Muscle layer of duodenum (tissue), 2 donors: Measurements from ENCODE around the gene SPNS2.

Experiments used
- H3K27ac ChIP-seq: one replicate; pipeline ENCODE4 v1.7.0; 2013; ENCODE audit warnings: mild to moderate bottlenecking, low read length
- H3K27me3 ChIP-seq: one replicate; pipeline ENCODE4 v1.7.0; 2013; ENCODE audit warnings: low read depth, mild to moderate bottlenecking, control low read depth, low read length
- H3K36me3 ChIP-seq, 2 donors: one replicate each; pipeline ENCODE4 v1.7.0; 2013; ENCODE audit warnings: low read length in 2 of 2, control low read depth in 1 of 2, mild to moderate bottlenecking in 1 of 2; ENCODE audit not compliant: insufficient read depth in 2 of 2, control insufficient read depth in 1 of 2
- H3K4me1 ChIP-seq, 2 donors: one replicate each; pipeline ENCODE4 v1.7.0; 2013; ENCODE audit warnings: low read length in 2 of 2, mild to moderate bottlenecking in 2 of 2, control low read depth in 1 of 2, moderate library complexity in 1 of 2; ENCODE audit not compliant: insufficient read depth in 2 of 2, control insufficient read depth in 1 of 2
- H3K4me3 ChIP-seq, 2 donors: one replicate each; pipeline ENCODE4 v1.7.0; 2013; ENCODE audit warnings: low read length in 2 of 2, low read depth in 1 of 2, mild to moderate bottlenecking in 1 of 2
- H3K9me3 ChIP-seq, 2 donors: one replicate each; pipeline ENCODE4 v1.7.0; 2013; ENCODE audit warnings: low read length in 2 of 2, control low read depth in 1 of 2, mild to moderate bottlenecking in 1 of 2; ENCODE audit not compliant: control insufficient read depth in 1 of 2
- donor health status: healthy.

The SPNS2 gene

GRCh38 chr17:4474093-4474492 is 24.6 kb upstream of the SPNS2 start:
- no peaks in the 10 kb centered on the region for H3K36me3 ChIP-seq
- no peaks in the 10 kb centered on the region for H3K9me3 ChIP-seq
- no peak overlapping the region for H3K27ac ChIP-seq
- no peaks in the 10 kb centered on the region for H3K4me1 ChIP-seq
- H3K4me3 ChIP-seq = no peak overlapping the region
- no peaks in the 10 kb centered on the region for H3K27me3 ChIP-seq

DNA sequence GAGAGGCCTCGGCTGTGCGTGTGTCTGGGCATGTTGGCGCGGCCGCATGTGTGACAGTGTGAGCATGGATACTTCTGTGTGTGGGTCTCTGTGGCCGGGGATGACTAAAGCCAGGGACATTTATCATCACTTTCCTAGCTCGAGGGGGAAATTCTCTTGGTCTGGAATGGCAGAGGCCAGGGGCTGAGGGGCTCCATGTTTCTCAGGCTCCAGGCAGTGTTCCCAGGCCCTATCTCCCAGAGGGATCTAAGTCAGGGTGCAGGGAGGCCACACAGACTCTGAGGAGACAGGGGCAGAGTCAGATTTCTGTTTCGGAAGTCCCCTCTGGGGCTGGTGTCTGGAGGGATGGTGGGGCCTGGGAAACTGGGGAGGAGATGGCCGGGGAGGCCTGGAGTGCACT is 23.7 kb upstream of the SPNS2 start:
- Histone ChIP-seq H3K9me3 (no peaks in the 10 kb centered on the region), H3K27ac (no peak overlapping the region), H3K36me3 (no peaks in the 10 kb centered on the region), H3K27me3 (no peaks in the 10 kb centered on the region), H3K4me1 (no peaks in the 10 kb centered on the region), H3K4me3 (no peak overlapping the region)

DNA sequence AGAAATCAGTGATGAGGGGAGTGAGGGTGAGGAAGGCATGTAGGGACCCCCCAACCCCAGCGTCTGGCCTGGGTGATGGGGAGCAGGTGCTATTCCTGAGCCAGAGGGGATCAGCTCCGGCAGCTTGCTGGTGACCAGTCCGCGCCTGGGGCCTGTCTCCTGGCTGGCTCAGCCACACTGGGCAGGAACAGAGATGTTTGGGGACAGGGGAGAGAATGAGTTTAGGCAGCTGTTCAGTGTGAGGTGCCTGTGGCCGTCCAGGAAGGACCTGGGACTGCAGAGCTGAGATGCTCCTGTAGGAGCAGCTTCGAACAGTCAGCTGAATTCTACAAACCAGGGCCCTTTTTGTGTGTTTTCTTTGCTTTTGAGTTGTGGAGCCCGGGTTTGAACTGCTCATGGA is 23.2 kb upstream of the SPNS2 start:
- H3K27ac ChIP-seq = no peak overlapping the region
- H3K36me3 ChIP-seq = no peaks in the 10 kb centered on the region
- no peak overlapping the region for H3K4me3 ChIP-seq
- H3K9me3 ChIP-seq = no peaks in the 10 kb centered on the region
- H3K27me3 ChIP-seq = no peaks in the 10 kb centered on the region
- H3K4me1 ChIP-seq = no peaks in the 10 kb centered on the region

DNA sequence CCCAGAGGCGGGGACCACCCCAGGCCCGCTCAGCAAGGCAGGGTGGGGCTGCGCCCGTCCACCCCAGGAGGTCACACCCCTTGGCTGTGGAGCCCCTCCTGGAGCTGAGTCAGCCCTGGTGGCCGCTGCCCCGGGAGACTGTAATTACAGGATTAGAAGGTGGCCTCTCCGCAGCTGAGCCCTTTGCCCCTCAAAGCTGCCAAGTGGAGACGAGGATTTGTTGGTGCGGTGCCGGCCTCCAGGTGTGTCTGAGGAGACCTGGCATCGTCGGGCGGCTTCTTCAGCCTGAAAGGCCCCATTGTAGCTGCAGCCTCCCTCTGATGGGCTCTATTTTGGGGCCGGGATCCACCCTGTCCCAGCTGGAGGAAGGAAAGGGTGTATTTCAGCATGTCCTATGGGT is 22.7 kb upstream of the SPNS2 start:
- Histone ChIP-seq H3K27me3 (no peaks in the 10 kb centered on the region), H3K27ac (no peak overlapping the region), H3K36me3 (no peaks in the 10 kb centered on the region), H3K4me3 (no peak overlapping the region), H3K9me3 (no peaks in the 10 kb centered on the region), H3K4me1 (peaks cover 0 to 3% of the 10 kb centered on the region in 2 donors)

DNA sequence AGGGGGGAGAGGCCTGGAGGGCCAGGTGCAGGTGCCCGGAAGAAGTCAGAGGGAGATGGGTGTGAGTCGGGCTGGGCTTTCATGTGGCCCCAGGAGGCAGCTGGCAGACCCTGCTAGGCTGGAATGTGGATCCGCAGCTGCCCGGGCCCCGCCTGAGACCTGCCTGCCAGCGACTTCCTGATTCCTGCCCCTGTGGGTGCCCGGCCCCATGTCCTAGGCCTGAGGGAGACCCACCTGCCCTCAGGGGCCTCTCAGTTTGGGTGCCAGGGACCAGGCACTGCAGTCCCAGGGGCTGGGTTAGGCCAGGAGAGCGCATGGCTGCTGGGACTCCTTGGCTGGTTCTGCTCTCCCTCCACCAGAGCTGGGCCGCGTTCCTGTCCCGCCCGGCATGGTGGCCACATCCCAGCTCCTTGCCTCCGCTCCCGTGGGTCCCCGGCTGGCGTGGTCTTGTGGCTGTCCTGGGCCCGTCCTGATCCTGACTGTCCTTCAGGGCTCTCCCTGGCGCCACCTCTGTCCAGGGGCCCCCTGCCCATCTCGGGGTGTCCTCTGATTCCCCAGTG is 22.1 kb upstream of the SPNS2 start:
- Histone ChIP-seq H3K9me3 (no peaks in the 10 kb centered on the region), H3K27ac (no peak overlapping the region), H3K4me3 (no peak overlapping the region), H3K36me3 (no peaks in the 10 kb centered on the region), H3K27me3 (no peaks in the 10 kb centered on the region), H3K4me1 (peaks cover 0 to 4% of the 10 kb centered on the region in 2 donors)

DNA sequence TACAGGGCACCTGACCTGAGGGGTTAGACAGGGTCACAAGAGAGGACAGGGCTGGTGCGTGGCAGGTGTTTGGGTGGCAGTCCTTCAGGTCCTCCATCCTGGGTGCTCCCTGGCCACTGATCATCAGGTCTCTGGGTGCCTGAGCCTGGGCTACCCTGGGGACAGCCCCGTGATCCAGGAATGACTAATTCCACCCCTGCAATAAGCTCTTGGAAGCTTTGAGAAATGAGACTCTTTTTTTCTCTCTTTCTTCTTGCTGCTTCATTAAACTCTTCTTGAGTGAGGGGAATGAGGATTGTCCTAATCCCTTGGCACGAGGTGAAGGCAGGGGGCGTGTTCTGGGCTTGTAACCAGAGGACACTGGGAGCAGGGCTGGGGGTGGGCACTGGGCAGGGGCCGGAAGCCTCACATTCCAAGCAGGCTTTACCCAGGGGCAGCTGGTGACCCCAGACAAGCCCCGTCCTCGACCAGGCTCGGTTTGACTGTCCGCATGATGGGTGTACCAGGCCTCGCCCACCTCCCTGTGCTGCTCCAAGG is 21.4 kb upstream of the SPNS2 start:
- Histone ChIP-seq H3K4me3 (no peak overlapping the region), H3K27me3 (no peaks in the 10 kb centered on the region), H3K4me1 (peaks cover 0 to 4% of the 10 kb centered on the region in 2 donors), H3K27ac (no peak overlapping the region), H3K9me3 (no peaks in the 10 kb centered on the region), H3K36me3 (no peaks in the 10 kb centered on the region)

- H3K36me3 ChIP-seq = no peaks in the 10 kb centered on the region
- H3K4me3 ChIP-seq = no peak overlapping the region
- H3K9me3 ChIP-seq = no peaks in the 10 kb centered on the region
- H3K27ac ChIP-seq = no peak overlapping the region
- H3K4me1 ChIP-seq = peaks cover 0 to 4% of the 10 kb centered on the region in 2 donors
- no peaks in the 10 kb centered on the region for H3K27me3 ChIP-seq
These were observed 20.3 kb upstream of the SPNS2 start for GRCh38 chr17:4478318-4478830.

- H3K27ac ChIP-seq = peak overlapping the region; percentile 45
- no peak overlapping the region for H3K4me3 ChIP-seq
- no peaks in the 10 kb centered on the region for H3K9me3 ChIP-seq
- no peaks in the 10 kb centered on the region for H3K27me3 ChIP-seq
- H3K36me3 ChIP-seq = no peaks in the 10 kb centered on the region
- H3K4me1 ChIP-seq = peaks cover 4% of the 10 kb centered on the region in 2 donors
These were observed 19.2 kb upstream of the SPNS2 start for GRCh38 chr17:4479340-4479981.

DNA sequence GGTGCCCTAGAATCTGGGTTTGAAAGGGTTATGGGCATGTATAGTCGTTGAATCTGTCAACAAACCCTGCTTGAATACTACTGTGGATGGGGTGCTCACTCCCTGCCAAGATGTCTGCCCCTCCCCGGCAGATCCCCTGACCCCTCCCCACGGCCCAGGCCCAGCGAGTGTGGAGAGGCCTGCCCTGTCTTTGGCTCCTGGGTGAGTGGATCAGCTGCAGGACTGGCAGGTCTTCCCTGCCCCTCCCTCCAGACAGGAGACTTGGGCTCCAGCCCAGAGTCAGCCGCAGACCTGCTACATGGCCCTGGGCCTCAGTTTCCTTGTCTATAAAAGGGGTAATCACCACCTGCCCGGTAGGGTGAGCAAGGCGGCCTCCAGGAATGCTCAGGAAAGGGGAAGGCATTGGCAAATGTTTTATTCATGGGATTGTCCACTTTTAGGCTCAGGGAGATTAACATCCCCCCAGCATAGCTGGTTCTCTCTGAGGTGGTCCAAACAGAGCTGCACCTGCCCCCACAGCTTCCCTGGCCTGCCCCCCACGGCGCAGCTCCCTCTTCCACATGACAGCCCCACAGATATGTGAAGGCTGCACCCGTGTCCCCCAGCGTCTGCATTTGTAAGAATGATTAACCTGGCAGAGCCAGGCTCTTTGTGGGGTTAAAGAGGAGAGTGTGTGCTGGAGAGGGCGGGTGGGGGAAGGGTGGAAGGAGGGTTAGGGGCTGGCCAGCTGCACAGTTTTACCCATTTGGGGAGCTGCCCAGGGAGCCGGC is 18.5 kb upstream of the SPNS2 start:
- Histone ChIP-seq H3K4me3 (no peak overlapping the region), H3K27ac (peak overlapping the region; percentile 69), H3K9me3 (no peaks in the 10 kb centered on the region), H3K4me1 (peaks cover 4% of the 10 kb centered on the region in 2 donors), H3K36me3 (no peaks in the 10 kb centered on the region), H3K27me3 (no peaks in the 10 kb centered on the region)

- Histone ChIP-seq H3K9me3 (no peaks in the 10 kb centered on the region), H3K4me3 (no peak overlapping the region), H3K27ac (peak overlapping the region; percentile 69), H3K27me3 (no peaks in the 10 kb centered on the region), H3K36me3 (no peaks in the 10 kb centered on the region), H3K4me1 (peaks cover 4% of the 10 kb centered on the region in 2 donors)
These were observed 17.5 kb upstream of the SPNS2 start for GRCh38 chr17:4480929-4481898.
